ENCODE measurements around the gene THSD4. TPM values are rescaled to one million over a fixed set of nuclear protein-coding genes. Genes with fewer than 3 reads are reported as not detected.

The THSD4 gene
- total and polyA plus RNA-seq, 2 of the 8 experiments (the other 6 are each of a cell fraction or from before 2014, with no cell fraction given) = 2.5 to 6.2 TPM

- DNase-seq (ENCODE audit: low read depth in 1 of 2, low spot score in 2 of 2) (no peak), FAIRE-seq (no peak)
- no peak overlapping the region for H2AFZ ChIP-seq (ENCODE audit: low read length)
- no peak overlapping the region for H3K4me2 ChIP-seq (ENCODE audit: insufficient read depth in 1 of 2, low read depth in 2 of 2, low read length in 2 of 2)
- no peaks in the 10 kb centered on the region for H3K79me1 ChIP-seq (ENCODE audit: low read depth, low read length)
- H3K56ac ChIP-seq (replicated peaks; ENCODE audit: insufficient read length, low read depth, low read length) = no peak overlapping the region
- H3K9me3 ChIP-seq (ENCODE audit: insufficient read depth in 2 of 2, low read depth in 1 of 2, low read length in 1 of 2) = no peaks in the 10 kb centered on the region
- H3K9ac ChIP-seq (replicated peaks in 1 of 4; ENCODE audit: extremely low read depth in 1 of 4, low read depth in 3 of 4, low read length in 3 of 4) = no peak overlapping the region
- H4K20me1 ChIP-seq (replicated peaks in 1 of 2; ENCODE audit: control insufficient read depth in 1 of 2, insufficient read depth in 2 of 2, low read length in 2 of 2) = no peaks in the 10 kb centered on the region
- no peaks in the 10 kb centered on the region for H3K36me3 ChIP-seq (ENCODE audit: control insufficient read depth in 2 of 4, insufficient read depth in 4 of 4, low read length in 3 of 4)
- no peak overlapping the region for H2BK12ac ChIP-seq (ENCODE audit: low read depth, low read length)
- H3K23me2 ChIP-seq (ENCODE audit: low read depth, low read length) = no peaks in the 10 kb centered on the region
- no peak overlapping the region for H4K8ac ChIP-seq (ENCODE audit: extremely low read depth, insufficient read depth, low read length)
- no peak overlapping the region for H2AK5ac ChIP-seq (ENCODE audit: low read depth, low read length)
- H2BK5ac ChIP-seq (ENCODE audit: low read depth, low read length) = no peak overlapping the region
- no peak overlapping the region for H3K23ac ChIP-seq (ENCODE audit: insufficient read length)
- no peak overlapping the region for H2BK120ac ChIP-seq (replicated peaks; ENCODE audit: low read depth, low read length)
- no peak overlapping the region for H4K5ac ChIP-seq (ENCODE audit: insufficient read length, low read depth, low read length)
- no peaks in the 10 kb centered on the region for H3K79me2 ChIP-seq (ENCODE audit: control insufficient read depth in 1 of 2, insufficient read depth in 2 of 2, low read length in 2 of 2)
- H2BK15ac ChIP-seq (ENCODE audit: low read length) = no peak overlapping the region
- ChIA-PET POLR2A (ENCODE audit: partially characterized antibody) (no interaction called here), CTCF (ENCODE audit: partially characterized antibody) (no interaction called here)
- H3K4me1 ChIP-seq (replicated peaks in 1 of 4; ENCODE audit: control insufficient read depth in 3 of 4, insufficient read depth in 4 of 4, low read length in 3 of 4) = peaks cover 2 to 7% (median 6%) of the 10 kb centered on the region in 4 experiments; a peak in 5 of 7 replicates
- no peak overlapping the region for H3K4ac ChIP-seq (replicated peaks; ENCODE audit: insufficient read length, low read depth, low read length)
- no peak overlapping the region for H3K27ac ChIP-seq (ENCODE audit: low read depth, low read length)
- no peak overlapping the region for H3K4me3 ChIP-seq (ENCODE audit: extremely low read depth in 1 of 4, insufficient read depth in 2 of 4, low read depth in 3 of 4, low read length in 4 of 4)
- H3K18ac ChIP-seq (ENCODE audit: extremely low read depth, low read length) = no peak overlapping the region
- H2BK20ac ChIP-seq (ENCODE audit: low read length) = no peak overlapping the region
- no peak overlapping the region for H4K91ac ChIP-seq (replicated peaks; ENCODE audit: insufficient read length, low read length)
- H3K14ac ChIP-seq (ENCODE audit: insufficient read length) = no peak overlapping the region
- H3K27me3 ChIP-seq (replicated peaks in 1 of 4; ENCODE audit: control insufficient read depth in 3 of 4, extremely low read depth in 1 of 4, insufficient read depth in 3 of 4, low read length in 3 of 4) = no peaks in the 10 kb centered on the region
- TF ChIP-seq EZH2 (IDR thresholded peaks at IDR 0.05; ENCODE audit: low read depth, low read length, severe bottlenecking) (no peak), HDAC2 (IDR thresholded peaks at IDR 0.05; ENCODE audit: borderline replicate concordance in 1 of 2, low read depth in 2 of 2, low read length in 2 of 2) (no peak), SRF (IDR thresholded peaks at IDR 0.05; ENCODE audit: low read depth, low read length) (no peak), E2F6 (IDR thresholded peaks at IDR 0.05) (no peak), KDM4A (IDR thresholded peaks at IDR 0.05; ENCODE audit: low read depth, low read length, severe bottlenecking) (no peak), KDM1A (IDR thresholded peaks at IDR 0.05; ENCODE audit: borderline replicate concordance, low read length) (no peak), TAF7 (optimal IDR thresholded peaks at IDR 0.05; ENCODE audit: borderline replicate concordance, low read depth, low read length) (no peak), SIX5 (IDR thresholded peaks at IDR 0.05; ENCODE audit: low read depth, low read length) (no peak), EP300 (IDR thresholded peaks at IDR 0.05; ENCODE audit: borderline replicate concordance in 1 of 2, low read depth in 2 of 2, low read length in 2 of 2) (no peak), CTBP2 (IDR thresholded peaks at IDR 0.05; ENCODE audit: borderline replicate concordance, insufficient read depth, insufficient read length, low read length) (no peak), GABPA (IDR thresholded peaks at IDR 0.05; ENCODE audit: borderline replicate concordance, insufficient read depth, low read length) (no peak), SIRT6 (IDR thresholded peaks at IDR 0.05; ENCODE audit: low read length) (no peak), TAF1 (IDR thresholded peaks at IDR 0.05; ENCODE audit: low read depth, low read length) (no peak), HDAC6 (IDR thresholded peaks at IDR 0.05; ENCODE audit: low read depth, low read length) (no peak)
Observed at GRCh38 chr15:71182522-71182921, 67.3 kb downstream of the THSD4 start.

Measured in H1 (cell line).